H1 (cell line): ENCODE measurements around the gene ZDHHC8. TPM values are rescaled to one million over a fixed set of nuclear protein-coding genes. Genes with fewer than 3 reads are reported as not detected.
A peak's percentile ranks its signal among the peaks of the same experiment; 100 is the strongest.

Experiments used
- CTCF ChIA-PET: fragments of 300-600 bp; sonication (Branson Sonifier 250); formaldehyde crosslinking; loops from one replicate; lab custom pipeline; 2021; ENCODE audit not compliant: partially characterized antibody; lab: Charles Lee
- POLR2A ChIA-PET: fragments of 300-600 bp; sonication (Branson Sonifier 250); formaldehyde crosslinking; loops from one replicate; lab custom pipeline; 2021; ENCODE audit warnings: inconsistent platforms; ENCODE audit not compliant: partially characterized antibody; lab: Charles Lee
- DNase-seq, 2 experiments: peaks; one replicate each; pipeline versions ENCODE4 v3.0.0 to v3.0.0-alpha.2; 2010 to 2022; ENCODE audit warnings: low spot score in 2 of 2, low read depth in 1 of 2, mixed read lengths in 1 of 2
- FAIRE-seq: peaks from 2 replicates; lab custom pipeline; 2011; peaks lifted over from hg19 to GRCh38; lab: Jason Lieb, UNC
- H2AFZ ChIP-seq: 2 replicates; pipeline ENCODE4 v1.8.1; 2012; ENCODE audit warnings: low read length, inconsistent platforms
- H2AK5ac ChIP-seq: 2 replicates; pipeline ENCODE4 v1.6.1; 2013; ENCODE audit warnings: low read depth, low read length
- H2BK120ac ChIP-seq: replicated peaks from 2 replicates; pipeline ENCODE3; 2013; ENCODE audit warnings: low read depth, low read length, inconsistent platforms
- H2BK12ac ChIP-seq: 2 replicates; pipeline ENCODE4 v1.6.1; 2013; ENCODE audit warnings: low read depth, low read length
- H2BK15ac ChIP-seq: 2 replicates; pipeline ENCODE4 v1.6.1; 2013; ENCODE audit warnings: low read length
- H2BK20ac ChIP-seq: 2 replicates; pipeline ENCODE4 v1.6.1; 2013; ENCODE audit warnings: low read length
- H2BK5ac ChIP-seq: 2 replicates; pipeline ENCODE4 v1.6.1; 2013; ENCODE audit warnings: low read depth, low read length
- H3K14ac ChIP-seq: 2 replicates; pipeline ENCODE4 v1.6.1; 2013; ENCODE audit warnings: inconsistent platforms; ENCODE audit not compliant: insufficient read length
- H3K18ac ChIP-seq: 2 replicates; pipeline ENCODE4 v1.6.1; 2013; ENCODE audit warnings: low read length; ENCODE audit errors: extremely low read depth
- H3K23ac ChIP-seq: 2 replicates; pipeline ENCODE4 v1.6.1; 2013; ENCODE audit warnings: inconsistent platforms; ENCODE audit not compliant: insufficient read length
- H3K23me2 ChIP-seq: 2 replicates; pipeline ENCODE4 v1.6.1; 2013; ENCODE audit warnings: low read depth, low read length
- H3K27ac ChIP-seq: 2 replicates; pipeline ENCODE4 v1.6.1; 2011; ENCODE audit warnings: low read depth, low read length, inconsistent platforms
- H3K27me3 ChIP-seq, 4 experiments: replicated peaks in 1 of 4; 1 replicate in 1 of 4; 2 replicates in 3 of 4; pipeline versions ENCODE4 v1.6.1 to v1.8.1; 2011 to 2013; ENCODE audit warnings: low read length in 3 of 4, mild to moderate bottlenecking in 3 of 4, inconsistent platforms in 2 of 4, mixed read lengths in 2 of 4, moderate library complexity in 1 of 4; ENCODE audit not compliant: control insufficient read depth in 3 of 4, insufficient read depth in 3 of 4; ENCODE audit errors: extremely low read depth in 1 of 4
- H3K36me3 ChIP-seq, 4 experiments: 2 replicates each; pipeline versions ENCODE4 v1.6.1 to v1.8.1; 2011 to 2013; ENCODE audit warnings: mild to moderate bottlenecking in 4 of 4, low read length in 3 of 4, moderate library complexity in 2 of 4, control low read depth in 1 of 4, inconsistent platforms in 1 of 4; ENCODE audit not compliant: insufficient read depth in 4 of 4, control insufficient read depth in 2 of 4
- H3K4ac ChIP-seq: replicated peaks from 2 replicates; pipeline ENCODE3; 2013; ENCODE audit warnings: low read length, low read depth, mixed read lengths, inconsistent platforms; ENCODE audit not compliant: insufficient read length
- H3K4me1 ChIP-seq, 4 experiments: replicated peaks in 1 of 4; 1 replicate in 1 of 4; 2 replicates in 3 of 4; pipeline versions ENCODE4 v1.6.1 to v1.8.1; 2011 to 2013; ENCODE audit warnings: low read length in 3 of 4, inconsistent platforms in 2 of 4, mixed read lengths in 1 of 4; ENCODE audit not compliant: insufficient read depth in 4 of 4, control insufficient read depth in 3 of 4
- H3K4me2 ChIP-seq, 2 experiments: 2 replicates each; pipeline versions ENCODE4 v1.6.1 to v1.8.1; 2011 to 2013; ENCODE audit warnings: low read depth in 2 of 2, low read length in 2 of 2, control low read depth in 1 of 2, inconsistent platforms in 1 of 2, mild to moderate bottlenecking in 1 of 2; ENCODE audit not compliant: insufficient read depth in 1 of 2
- H3K4me3 ChIP-seq, 4 experiments: fragments of 200-600, 300-600 bp in 1 of 4; sonication (generic), shearing (Covaris generic), sonication (Bioruptor Twin) in 1 of 4; 2 replicates each; pipeline versions ENCODE4 v1.5.1 to v1.8.1; 2011 to 2016; ENCODE audit warnings: low read length in 4 of 4, low read depth in 3 of 4, control low read depth in 2 of 4, inconsistent platforms in 2 of 4, mild to moderate bottlenecking in 2 of 4, mixed read lengths in 1 of 4, moderate library complexity in 1 of 4; ENCODE audit not compliant: insufficient read depth in 2 of 4; ENCODE audit errors: extremely low read depth in 1 of 4
- H3K56ac ChIP-seq: replicated peaks from 2 replicates; pipeline ENCODE3; 2013; ENCODE audit warnings: low read depth, mild to moderate bottlenecking, mixed read lengths, low read length, inconsistent platforms; ENCODE audit not compliant: insufficient read length
- H3K79me1 ChIP-seq: 2 replicates; pipeline ENCODE4 v1.6.1; 2013; ENCODE audit warnings: low read depth, low read length, control low read depth
- H3K79me2 ChIP-seq, 2 experiments: 2 replicates each; pipeline versions ENCODE4 v1.6.1 to v1.8.1; 2012 to 2013; ENCODE audit warnings: low read length in 2 of 2, mild to moderate bottlenecking in 2 of 2, inconsistent platforms in 1 of 2; ENCODE audit not compliant: insufficient read depth in 2 of 2, control insufficient read depth in 1 of 2
- H3K9ac ChIP-seq, 4 experiments: replicated peaks in 1 of 4; 1 replicate in 1 of 4; 2 replicates in 3 of 4; pipeline versions ENCODE4 v1.6.1 to v1.8.1; 2011 to 2013; ENCODE audit warnings: low read depth in 3 of 4, low read length in 3 of 4, control low read depth in 2 of 4, mild to moderate bottlenecking in 2 of 4, moderate library complexity in 2 of 4, inconsistent platforms in 1 of 4; ENCODE audit errors: extremely low read depth in 1 of 4
- H3K9me3 ChIP-seq, 2 experiments: 2 replicates each; pipeline versions ENCODE4 v1.6.1 to v1.8.1; 2012 to 2013; ENCODE audit warnings: mild to moderate bottlenecking in 2 of 2, moderate library complexity in 2 of 2, control low read depth in 1 of 2, inconsistent platforms in 1 of 2, low read depth in 1 of 2, low read length in 1 of 2, mixed read lengths in 1 of 2; ENCODE audit not compliant: insufficient read depth in 2 of 2
- H4K20me1 ChIP-seq, 2 experiments: replicated peaks in 1 of 2; 2 replicates each; pipeline versions ENCODE3 to v1.8.1; 2011 to 2013; ENCODE audit warnings: inconsistent platforms in 2 of 2, low read length in 2 of 2, mild to moderate bottlenecking in 1 of 2; ENCODE audit not compliant: insufficient read depth in 2 of 2, control insufficient read depth in 1 of 2
- H4K5ac ChIP-seq: 2 replicates; pipeline ENCODE4 v1.6.1; 2013; ENCODE audit warnings: low read length, low read depth, mixed read lengths, inconsistent platforms; ENCODE audit not compliant: insufficient read length
- H4K8ac ChIP-seq: 2 replicates; pipeline ENCODE4 v1.8.0; 2013; ENCODE audit warnings: mild to moderate bottlenecking, moderate library complexity, low read length, inconsistent platforms; ENCODE audit not compliant: insufficient read depth; ENCODE audit errors: extremely low read depth
- H4K91ac ChIP-seq: replicated peaks from 2 replicates; pipeline ENCODE3; 2013; ENCODE audit warnings: low read length, mixed read lengths, inconsistent platforms; ENCODE audit not compliant: insufficient read length
- ASH2L ChIP-seq: fragments of 200-600, 300-600 bp; sonication (generic); IDR thresholded peaks from one replicate; pipeline ENCODE4 v1.7.1; 2017; ENCODE audit warnings: low read length
- CBX8 ChIP-seq: fragments of 300-800, 300-1000 bp; sonication (generic); IDR thresholded peaks from 2 replicates; pipeline ENCODE4 v1.7.1; 2016; ENCODE audit warnings: low read depth, low read length, borderline replicate concordance
- CHD1 ChIP-seq: IDR thresholded peaks from 2 replicates; pipeline ENCODE4 v1.6.1; 2012; ENCODE audit warnings: low read depth, low read length, improper control_type of control experiment
- CHD2 ChIP-seq: IDR thresholded peaks from 2 replicates; pipeline ENCODE4 v1.6.1; 2012; ENCODE audit warnings: low read length, improper control_type of control experiment
- POLR2A ChIP-seq, 2 experiments: IDR thresholded peaks; 1 replicate in 1 of 2; 2 replicates in 1 of 2; pipeline ENCODE4 v1.6.1; 2011; ENCODE audit warnings: low read depth in 2 of 2, low read length in 2 of 2, mild to moderate bottlenecking in 2 of 2; ENCODE audit errors: control extremely low read depth in 1 of 2
- RFX5 ChIP-seq: IDR thresholded peaks from 2 replicates; pipeline ENCODE4 v1.6.1; 2011; ENCODE audit warnings: low read depth, low read length, improper control_type of control experiment, borderline replicate concordance
- SIN3A ChIP-seq, 2 experiments: IDR thresholded peaks in 1 of 2; conservative IDR thresholded peaks in 1 of 2; 2 replicates each; pipeline ENCODE4 v1.6.1; 2011 to 2012; ENCODE audit warnings: low read length in 2 of 2, improper control_type of control experiment in 1 of 2, low read depth in 1 of 2, mild to moderate bottlenecking in 1 of 2
- SP2 ChIP-seq: IDR thresholded peaks from 2 replicates; pipeline ENCODE4 v1.6.1; 2012; ENCODE audit warnings: mild to moderate bottlenecking, low read length, inconsistent platforms
- WGBS, 2 experiments: shearing (Covaris generic) in 1 of 2; methylation state at CpG; one replicate each; pipeline versions ENCODE4 v1.1.6 to v1.1.7; 2013 to 2015; ENCODE audit warnings: low lambda C conversion rate in 2 of 2, mixed read lengths in 2 of 2, inconsistent platforms in 1 of 2, low coverage in 1 of 2, missing lambda C conversion rate in 1 of 2; ENCODE audit not compliant: insufficient replicate concordance in 2 of 2, insufficient coverage in 1 of 2, insufficient read length in 1 of 2; ENCODE audit errors: extremely low coverage in 1 of 2, missing lambda C conversion rate in 1 of 2; 5-methylcytosine and 5-hydroxymethylcytosine counted together
- polyA plus RNA-seq, 7 experiments: library from polyadenylated mRNA; depleted of rRNA in 3 of 7; stranded (reverse) in 5 of 7; unstranded in 2 of 7; fragments of >200 nt in 5 of 7; fragments of 200-250 nt in 2 of 7; gene quantifications; 1 replicate in 5 of 7; 2 replicates in 1 of 7; 4 replicates in 1 of 7; pipeline versions ENCODE4 v1.2.1 to v1.2.3, GENCODE V29; 2011 to 2013; ENCODE audit warnings: missing spikeins in 2 of 7, mixed read lengths in 2 of 7
- total RNA-seq: library from RNA; stranded (reverse); fragmentation: NEBNext Ultra II Directional; extraction: Animal tissue kit (Norgen Biotek cat#: 25700); gene quantifications from 2 replicates; pipeline ENCODE4 v1.2.1, GENCODE V29; 2021
- TF ChIP-seq, protein P1 (sequence below): IDR thresholded peaks from 2 replicates; pipeline ENCODE4 v1.6.1; 2012; ENCODE audit warnings: low read length, inconsistent platforms
- TF ChIP-seq, protein P2 (sequence below): IDR thresholded peaks from 2 replicates; pipeline ENCODE4 v1.6.1; 2011; ENCODE audit warnings: low read depth, mild to moderate bottlenecking, low read length; ENCODE audit not compliant: insufficient read depth

The ZDHHC8 gene
- total and polyA plus RNA-seq, 2 of the 8 experiments (the other 6 are each of a cell fraction or from before 2014, with no cell fraction given) = 18.6 to 65.6 TPM

DNA sequence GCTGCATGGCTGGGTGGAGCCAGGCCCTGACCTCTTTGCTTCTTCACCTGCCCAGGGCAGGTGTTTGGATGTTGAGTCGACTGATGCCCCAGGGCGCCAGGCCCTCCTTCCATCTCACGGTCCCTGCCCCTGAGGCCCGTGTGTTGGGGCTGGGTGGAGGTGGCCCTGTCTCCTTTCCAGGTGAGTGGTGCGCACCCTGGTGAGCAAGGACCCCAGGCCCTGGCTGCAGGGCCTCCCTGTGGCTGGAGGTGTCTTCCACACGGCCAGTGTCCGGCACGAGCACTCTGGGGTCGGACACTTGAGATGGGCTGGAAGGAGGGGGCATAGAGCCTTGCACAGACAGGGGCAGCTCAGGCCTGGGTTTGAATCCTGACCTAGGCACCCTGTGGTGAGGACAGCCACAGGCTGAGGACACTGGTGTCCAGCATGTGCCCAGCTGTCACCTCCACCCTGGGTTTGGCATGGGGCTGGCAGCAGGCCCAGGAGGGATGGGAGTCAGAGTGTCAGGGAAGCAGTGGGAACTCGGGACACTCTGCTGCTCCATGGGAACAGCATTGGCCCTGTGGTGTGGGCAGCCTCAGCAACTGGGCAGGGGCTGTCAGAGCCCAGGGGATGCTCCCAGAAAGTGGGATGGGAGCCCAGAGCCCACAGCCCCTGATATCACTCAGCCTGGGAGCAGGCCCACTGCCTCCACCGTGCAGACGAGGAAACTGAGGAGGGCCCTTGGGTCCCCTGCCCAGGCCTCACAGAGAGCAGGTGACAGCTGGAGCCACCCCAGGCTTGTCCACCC is 56.4 kb downstream of the ZDHHC8 start:
- 0 out of 2 replicates have a peak overlapping the region, but pooled peaks have one; percentile 17 for H2BK12ac ChIP-seq
- H3K27ac ChIP-seq = no peak overlapping the region
- H3K4ac ChIP-seq = no peak overlapping the region
- no peak overlapping the region for H4K91ac ChIP-seq
- POLR2A ChIA-PET = interaction anchor here (1.6 kb wide), 1 partner anchor 8 kb away, joined by 5 read pairs; no protein-coding TSS in a partner anchor
- H2AFZ ChIP-seq = no peak overlapping the region
- CTCF ChIA-PET = interaction anchor here (1.0 to 3.0 kb wide), 11 partner anchors 8 to 396 kb away, joined by 3 to 22 read pairs (median 6); no protein-coding TSS in a partner anchor
- H4K20me1 ChIP-seq = peaks cover 0 to 2% of the 10 kb centered on the region in 2 experiments
- H4K8ac ChIP-seq = no peak overlapping the region; the same call in 1 of the 2 replicates
- no peak overlapping the region for H4K5ac ChIP-seq
- H3K14ac ChIP-seq = no peak overlapping the region
- DNase-seq (no peak), FAIRE-seq (no peak)
- H2AK5ac ChIP-seq = no peak overlapping the region
- no peak overlapping the region for H2BK20ac ChIP-seq
- no peak overlapping the region for H2BK120ac ChIP-seq
- no peaks in the 10 kb centered on the region for H3K79me1 ChIP-seq
- no peak overlapping the region for H3K56ac ChIP-seq
- H3K23ac ChIP-seq = no peak overlapping the region
- H3K9me3 ChIP-seq = no peaks in the 10 kb centered on the region
- no peaks in the 10 kb centered on the region for H3K36me3 ChIP-seq
- no peak overlapping the region for H2BK15ac ChIP-seq
- no peak overlapping the region for H3K18ac ChIP-seq
- no peak overlapping the region for H3K9ac ChIP-seq
- H3K27me3 ChIP-seq = no peaks in the 10 kb centered on the region
- H2BK5ac ChIP-seq = no peak overlapping the region
- H3K4me3 ChIP-seq = no peak overlapping the region
- WGBS, 2 experiments = 93% methylated on average over 11 of the region's 12 CpGs; no CpG with 5 or more reads in 1 of the 2 experiments
- H3K23me2 ChIP-seq = no peaks in the 10 kb centered on the region
- H3K4me1 ChIP-seq = peaks cover 0 to 4% (median 2%) of the 10 kb centered on the region in 4 experiments; a peak in 2 of 7 replicates
- no peak overlapping the region for H3K4me2 ChIP-seq
- H3K79me2 ChIP-seq = no peaks in the 10 kb centered on the region
- TF ChIP-seq CBX8 (no peak), RFX5 (no peak), ASH2L (no peak), CHD2 (no peak), POLR2A (IDR thresholded peaks at IDR 0.05; ENCODE audit: control extremely low read depth in 1 of 2, low read depth in 2 of 2, low read length in 2 of 2) (no peak), SP2 (no peak), CHD1 (no peak), SIN3A (conservative IDR thresholded peaks at IDR 0.05 in 1 of 2, IDR thresholded peaks at IDR 0.05 in 1 of 2; ENCODE audit: low read depth in 1 of 2, low read length in 2 of 2) (no peak)
- TF ChIP-seq, protein P1, sequence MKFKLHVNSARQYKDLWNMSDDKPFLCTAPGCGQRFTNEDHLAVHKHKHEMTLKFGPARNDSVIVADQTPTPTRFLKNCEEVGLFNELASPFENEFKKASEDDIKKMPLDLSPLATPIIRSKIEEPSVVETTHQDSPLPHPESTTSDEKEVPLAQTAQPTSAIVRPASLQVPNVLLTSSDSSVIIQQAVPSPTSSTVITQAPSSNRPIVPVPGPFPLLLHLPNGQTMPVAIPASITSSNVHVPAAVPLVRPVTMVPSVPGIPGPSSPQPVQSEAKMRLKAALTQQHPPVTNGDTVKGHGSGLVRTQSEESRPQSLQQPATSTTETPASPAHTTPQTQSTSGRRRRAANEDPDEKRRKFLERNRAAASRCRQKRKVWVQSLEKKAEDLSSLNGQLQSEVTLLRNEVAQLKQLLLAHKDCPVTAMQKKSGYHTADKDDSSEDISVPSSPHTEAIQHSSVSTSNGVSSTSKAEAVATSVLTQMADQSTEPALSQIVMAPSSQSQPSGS = no peak
- TF ChIP-seq, protein P2, sequence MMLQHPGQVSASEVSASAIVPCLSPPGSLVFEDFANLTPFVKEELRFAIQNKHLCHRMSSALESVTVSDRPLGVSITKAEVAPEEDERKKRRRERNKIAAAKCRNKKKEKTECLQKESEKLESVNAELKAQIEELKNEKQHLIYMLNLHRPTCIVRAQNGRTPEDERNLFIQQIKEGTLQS = no peak
